ENCODE results near the gene QSOX2.
"Not testable (repeated sequence)": the region's sequence is repeated elsewhere in the genome, so short reads cannot be mapped to it uniquely, and the experiment has no call there.

The QSOX2 gene

GRCh38 chr9:136250676-136251075, 5.1 kb upstream of the QSOX2 start:
- no peak for DNase-seq

- DNase-seq = no peak
Measured at GRCh38 chr9:136249877-136250559, 4.4 kb upstream of the QSOX2 start.

GRCh38 chr9:136248951-136249876, 3.6 kb upstream of the QSOX2 start:
- no peak for DNase-seq

- DNase-seq = no peak
Measured at GRCh38 chr9:136247947-136248637, 2.5 kb upstream of the QSOX2 start.

GRCh38 chr9:136247551-136247916, 1.9 kb upstream of the QSOX2 start:
- DNase-seq = no peak

GRCh38 chr9:136246849-136247550, 1.4 kb upstream of the QSOX2 start:
- DNase-seq = no peak

- no peak for DNase-seq
Measured at GRCh38 chr9:136244969-136245218, 718 bp downstream of the QSOX2 start.

- no peak for DNase-seq
Measured at GRCh38 chr9:136244122-136244968, 1.3 kb downstream of the QSOX2 start.

- DNase-seq = no peak
Measured at GRCh38 chr9:136243631-136244030, 2.0 kb downstream of the QSOX2 start.

- no peak for DNase-seq
Measured at GRCh38 chr9:136242918-136243525, 2.6 kb downstream of the QSOX2 start.

GRCh38 chr9:136242248-136242647, 3.4 kb downstream of the QSOX2 start:
- DNase-seq = no peak

- no peak for DNase-seq
Measured at GRCh38 chr9:136241542-136241941, 4.1 kb downstream of the QSOX2 start.

GRCh38 chr9:136240941-136241340, 4.7 kb downstream of the QSOX2 start:
- no peak for DNase-seq

- no peak for DNase-seq
Measured at GRCh38 chr9:136239983-136240330, 5.7 kb downstream of the QSOX2 start.

GRCh38 chr9:136239135-136239982, 6.3 kb downstream of the QSOX2 start:
- DNase-seq = peak; percentile 73

GRCh38 chr9:136238342-136238732, 7.3 kb downstream of the QSOX2 start:
- DNase-seq = no peak

- DNase-seq = no peak
Measured at GRCh38 chr9:136237486-136238341, 7.9 kb downstream of the QSOX2 start.

GRCh38 chr9:136236471-136237410, 8.9 kb downstream of the QSOX2 start:
- not testable (repeated sequence) for DNase-seq

Data from DMS153 (cell line).